Measurements from ENCODE around the gene CDH15.

- no peak for TF ChIP-seq CTCF (IDR thresholded peaks at IDR 0.05; ENCODE audit: low read length)
- no peak for TF ChIP-seq EZH2 (optimal IDR thresholded peaks at IDR 0.05; ENCODE audit: low read depth, low read length)
Observed at GRCh38 chr16:89241187-89242007, 69.8 kb downstream of the CDH15 start.
